Omental fat pad (tissue), 4 donors: Measurements from ENCODE around the gene HOXD1. TPM values are rescaled to one million over a fixed set of nuclear protein-coding genes. Genes with fewer than 3 reads are reported as not detected.

Experiments used
- ATAC-seq: fragments of 150-250 bp; one replicate; pipeline ENCODE4 v1.9.1; 2016; ENCODE audit warnings: mild to moderate bottlenecking, moderate library complexity; ENCODE audit not compliant: low FRiP score
- DNase-seq: peaks from one replicate; pipeline ENCODE4 v3.0.0-alpha.2; 2019; ENCODE audit warnings: low spot score
- CTCF ChIP-seq, 3 donors: fragments of 450-650 bp; IDR thresholded peaks; one replicate each; pipeline ENCODE4 v1.5.1; 2016 to 2017; ENCODE audit warnings: antibody characterized with exemption in 3 of 3, mild to moderate bottlenecking in 3 of 3, moderate library complexity in 2 of 3
- total RNA-seq, 4 donors: library from RNA; depleted of rRNA; stranded (reverse); fragments of >200 nt; gene quantifications; one replicate each; pipeline ENCODE4 v1.1.0, GENCODE V29; 2016

HOXD1 gene
- total RNA-seq, 4 donors from 2014 or later: 0.19 to 0.95 (median 0.53) TPM

DNA sequence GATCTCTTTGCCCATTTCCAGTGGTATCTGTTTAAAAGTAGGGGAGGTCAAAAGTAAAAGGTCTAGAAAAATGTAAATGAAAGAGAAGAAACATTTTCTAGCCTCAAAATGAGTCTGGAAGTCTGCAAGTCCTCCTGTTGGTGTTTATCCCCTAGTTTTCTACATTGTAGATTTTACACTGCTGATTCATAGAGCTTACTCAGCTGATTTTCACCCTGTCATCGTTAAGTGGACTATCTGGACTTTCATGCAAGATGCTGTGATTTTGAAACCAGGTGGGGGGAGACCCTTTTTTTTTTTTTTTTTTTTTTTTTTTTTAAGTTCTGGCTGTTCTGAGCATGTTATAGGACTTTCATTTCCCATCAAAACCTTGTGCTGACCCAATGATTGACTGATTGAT lies 21.1 kb upstream of the HOXD1 start:
- no peak for ATAC-seq
- TF ChIP-seq CTCF (IDR thresholded peaks at IDR 0.05): no peak
- no peak for DNase-seq

DNA sequence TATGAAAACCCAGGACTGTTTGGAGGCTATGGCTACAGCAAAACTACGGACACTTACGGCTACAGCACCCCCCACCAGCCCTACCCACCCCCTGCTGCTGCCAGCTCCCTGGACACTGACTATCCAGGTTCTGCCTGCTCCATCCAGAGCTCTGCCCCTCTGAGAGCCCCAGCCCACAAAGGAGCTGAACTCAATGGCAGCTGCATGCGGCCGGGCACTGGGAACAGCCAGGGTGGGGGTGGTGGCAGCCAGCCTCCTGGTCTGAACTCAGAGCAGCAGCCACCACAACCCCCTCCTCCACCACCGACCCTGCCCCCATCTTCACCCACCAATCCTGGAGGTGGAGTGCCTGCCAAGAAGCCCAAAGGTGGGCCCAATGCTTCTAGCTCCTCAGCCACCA lies 19.3 kb upstream of the HOXD1 start:
- DNase-seq (no peak), ATAC-seq (no peak)
- no peak for TF ChIP-seq CTCF (IDR thresholded peaks at IDR 0.05)

DNA sequence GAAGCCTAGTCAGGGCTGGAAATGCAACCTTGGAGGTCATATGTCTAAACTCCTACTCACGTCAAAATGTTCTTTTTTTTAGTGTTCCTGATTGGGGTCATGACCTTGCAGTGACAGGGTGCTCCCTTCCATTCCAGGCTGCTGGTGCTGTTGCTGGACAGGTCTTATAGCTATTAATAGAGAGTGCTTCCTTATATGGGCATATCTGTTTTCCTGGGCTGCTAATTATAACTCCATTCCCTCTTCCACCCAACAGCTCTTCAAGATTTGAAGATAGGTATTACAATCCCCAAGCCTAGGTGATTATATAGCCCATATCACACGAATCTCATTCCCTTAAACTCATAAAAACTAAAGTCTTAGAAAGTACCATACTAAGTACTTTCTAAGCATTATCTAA lies 18.8 kb upstream of the HOXD1 start:
- ATAC-seq (no peak), DNase-seq (no peak)
- TF ChIP-seq CTCF (IDR thresholded peaks at IDR 0.05): no peak

- ATAC-seq (no peak), DNase-seq (no peak)
- TF ChIP-seq CTCF (IDR thresholded peaks at IDR 0.05): no peak
Observed at GRCh38 chr2:176170602-176171305, 17.7 kb upstream of the HOXD1 start.

- DNase-seq: no peak
- no peak for TF ChIP-seq CTCF (IDR thresholded peaks at IDR 0.05)
- ATAC-seq: no peak
Observed at GRCh38 chr2:176171351-176172006, 17.0 kb upstream of the HOXD1 start.

DNA sequence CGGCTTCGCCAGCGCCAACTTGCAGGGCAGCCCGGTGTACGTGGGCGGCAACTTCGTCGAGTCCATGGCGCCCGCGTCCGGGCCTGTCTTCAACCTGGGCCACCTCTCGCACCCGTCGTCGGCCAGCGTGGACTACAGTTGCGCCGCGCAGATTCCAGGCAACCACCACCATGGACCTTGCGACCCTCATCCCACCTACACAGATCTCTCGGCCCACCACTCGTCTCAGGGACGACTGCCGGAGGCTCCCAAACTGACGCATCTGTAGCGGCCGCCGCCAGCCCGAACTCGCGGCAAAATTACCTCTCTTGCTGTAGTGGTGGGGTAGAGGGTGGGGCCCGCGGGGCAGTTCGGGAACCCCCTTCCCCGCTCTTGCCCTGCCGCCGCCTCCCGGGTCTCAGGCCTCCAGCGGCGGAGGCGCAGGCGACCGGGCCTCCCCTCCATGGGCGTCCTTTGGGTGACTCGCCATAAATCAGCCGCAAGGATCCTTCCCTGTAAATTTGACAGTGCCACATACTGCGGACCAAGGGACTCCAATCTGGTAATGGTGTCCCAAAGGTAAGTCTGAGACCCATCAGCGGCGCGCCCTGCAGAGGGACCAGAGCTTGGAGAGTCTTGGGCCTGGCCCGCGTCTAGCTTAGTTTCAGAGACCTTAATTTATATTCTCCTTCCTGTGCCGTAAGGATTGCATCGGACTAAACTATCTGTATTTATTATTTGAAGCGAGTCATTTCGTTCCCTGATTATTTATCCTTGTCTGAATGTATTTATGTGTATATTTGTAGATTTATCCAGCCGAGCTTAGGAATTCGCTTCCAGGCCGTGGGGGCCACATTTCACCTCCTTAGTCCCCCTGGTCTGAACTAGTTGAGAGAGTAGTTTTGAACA lies 16.2 kb upstream of the HOXD1 start:
- no peak for TF ChIP-seq CTCF (IDR thresholded peaks at IDR 0.05)
- ATAC-seq (no peak), DNase-seq (no peak)
